ENCODE measurements around the gene FDXR.

GRCh38 chr17:74824961-74825627 lies 47.7 kb downstream of the FDXR start:
- TF ChIP-seq CTCF (IDR thresholded peaks at IDR 0.05; ENCODE audit: insufficient read depth, low read depth, low read length) (no peak), EZH2 (IDR thresholded peaks at IDR 0.05; ENCODE audit: insufficient read depth, low read length) (no peak)

Measured in astrocyte (in vitro differentiated cells and primary cell).